Naive thymus-derived CD4-positive, alpha-beta T cell (primary cell): ENCODE data around the gene FAM168A. TPM values are rescaled to one million over a fixed set of nuclear protein-coding genes. Genes with fewer than 3 reads are reported as not detected.

Experiments
- ATAC-seq: fragments of 150-1000 bp; cut with Tn5 transposase; 2 replicates; pipeline ENCODE4 v1.10.0; 2021; ENCODE audit warnings: mild to moderate bottlenecking, moderate library complexity
- CTCF ChIA-PET: fragments of 350-600 bp; sonication (Branson Sonifier 250); formaldehyde crosslinking; loops from one replicate; lab custom pipeline; 2021; ENCODE audit warnings: antibody characterized with exemption; lab: Charles Lee
- POLR2A ChIA-PET: fragments of 350-600 bp; sonication (Branson Sonifier 250); formaldehyde crosslinking; loops from one replicate; lab custom pipeline; 2021; ENCODE audit warnings: antibody characterized with exemption, inconsistent platforms; lab: Charles Lee
- DNase-seq, 9 donors: peaks; one replicate each; pipeline versions ENCODE4 v3.0.0 to v3.0.0-alpha.2; 2020 to 2022; ENCODE audit warnings: mixed read lengths in 1 of 9
- H3K27ac ChIP-seq: one replicate; pipeline ENCODE4 v1.7.0; 2013; ENCODE audit warnings: mild to moderate bottlenecking, low read depth, low read length, moderate library complexity
- H3K27me3 ChIP-seq, 2 donors: one replicate each; pipeline ENCODE4 v1.7.0; 2013; ENCODE audit warnings: low read length in 2 of 2, mild to moderate bottlenecking in 2 of 2, moderate library complexity in 2 of 2; ENCODE audit not compliant: control insufficient read depth in 2 of 2, insufficient read depth in 2 of 2
- H3K36me3 ChIP-seq, 3 experiments: 1 replicate in 2 of 3; 2 replicates in 1 of 3; pipeline ENCODE4 v1.7.0; 2013; ENCODE audit warnings: low read length in 3 of 3, mild to moderate bottlenecking in 3 of 3, moderate library complexity in 1 of 3; ENCODE audit not compliant: insufficient read depth in 3 of 3, control insufficient read depth in 2 of 3
- H3K4me1 ChIP-seq, 2 donors: one replicate each; pipeline ENCODE4 v1.7.0; 2013; ENCODE audit warnings: low read length in 2 of 2, mild to moderate bottlenecking in 2 of 2, moderate library complexity in 1 of 2; ENCODE audit not compliant: control insufficient read depth in 2 of 2, insufficient read depth in 2 of 2
- H3K4me3 ChIP-seq: 2 replicates; pipeline ENCODE4 v1.7.0; 2013; ENCODE audit warnings: mild to moderate bottlenecking, low read length
- H3K9me3 ChIP-seq, 3 experiments: 1 replicate in 2 of 3; 2 replicates in 1 of 3; pipeline ENCODE4 v1.7.0; 2013; ENCODE audit warnings: low read length in 3 of 3; ENCODE audit not compliant: control insufficient read depth in 2 of 3
- H3K27ac Mint-ChIP-seq, 9 donors: one replicate each; pipeline ENCODE4 v1.8.0; 2020 to 2022; ENCODE audit warnings: mixed read lengths in 9 of 9, mild to moderate bottlenecking in 8 of 9, moderate library complexity in 5 of 9, inconsistent platforms in 2 of 9
- H3K27me3 Mint-ChIP-seq, 5 donors: one replicate each; pipeline ENCODE4 v1.8.0; 2021 to 2022; ENCODE audit warnings: mixed read lengths in 5 of 5, mild to moderate bottlenecking in 1 of 5
- H3K36me3 Mint-ChIP-seq, 5 donors: one replicate each; pipeline ENCODE4 v1.8.0; 2020 to 2022; ENCODE audit warnings: mixed read lengths in 5 of 5, mild to moderate bottlenecking in 3 of 5, inconsistent platforms in 1 of 5
- H3K4me1 Mint-ChIP-seq, 7 donors: one replicate each; pipeline ENCODE4 v1.8.0; 2020 to 2022; ENCODE audit warnings: mixed read lengths in 7 of 7, mild to moderate bottlenecking in 3 of 7, inconsistent platforms in 1 of 7
- H3K4me3 Mint-ChIP-seq, 10 donors: one replicate each; pipeline ENCODE4 v1.8.0; 2020 to 2022; ENCODE audit warnings: mild to moderate bottlenecking in 10 of 10, mixed read lengths in 10 of 10, moderate library complexity in 6 of 10, inconsistent platforms in 2 of 10
- H3K9me3 Mint-ChIP-seq, 11 donors: one replicate each; pipeline ENCODE4 v1.8.0; 2020 to 2022; ENCODE audit warnings: mixed read lengths in 11 of 11, mild to moderate bottlenecking in 4 of 11, inconsistent platforms in 1 of 11, moderate library complexity in 1 of 11
- intact Hi-C, 2 donors: fragments of 100-400 bp; cut with micrococcal nuclease; formaldehyde crosslinking; loops; one replicate each; pipeline ENCODE4 v1.15.1; 2023
- polyA plus RNA-seq, 2 donors: library from polyadenylated mRNA; unstranded; fragments of 300-500 nt; fragmentation: Illumina TruSeq; gene quantifications; one replicate each; pipeline ENCODE4 v1.2.3, GENCODE V29; 2021
- total RNA-seq, 6 experiments: library from RNA in 5 of 6; stranded (reverse) in 5 of 6; gene quantifications; 1 replicate in 5 of 6; 2 replicates in 1 of 6; pipeline ENCODE4 v1.2.3 and lab custom pipeline; 2021 to 2026

The FAM168A gene, protein sequence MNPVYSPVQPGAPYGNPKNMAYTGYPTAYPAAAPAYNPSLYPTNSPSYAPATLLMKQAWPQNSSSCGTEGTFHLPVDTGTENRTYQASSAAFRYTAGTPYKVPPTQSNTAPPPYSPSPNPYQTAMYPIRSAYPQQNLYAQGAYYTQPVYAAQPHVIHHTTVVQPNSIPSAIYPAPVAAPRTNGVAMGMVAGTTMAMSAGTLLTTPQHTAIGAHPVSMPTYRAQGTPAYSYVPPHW
- total RNA-seq: 10 to 100 TPM; 18.4 to 33.0 (median 25.2) TPM
- polyA plus RNA-seq: 1 to 10 TPM; 3.3 to 3.7 TPM
- total RNA-seq (lab: John Stamatoyannopoulos, UW): 62.2 reads per million, percentile 75 among the genes with 10 or more reads in this experiment

- Mint-ChIP-seq H3K27ac (peak within 1 kb of the TSS; percentile 91 to 97 (median 95)), H3K4me3 (peak within 1 kb of the TSS; percentile 90 to 97 (median 95)), H3K36me3 (peaks cover 0 to 10% (median 0%) of the 10 kb centered on the region in 5 donors), H3K27me3 (peaks cover 0 to 2% (median 0%) of the 10 kb centered on the region in 5 donors), H3K4me1 (peaks cover 19 to 48% (median 46%) of the 10 kb centered on the region in 7 donors), H3K9me3 (no peaks in the 10 kb centered on the region)
- Histone ChIP-seq H3K36me3 (peaks cover 0 to 8% (median 0%) of the 10 kb centered on the region in 3 experiments), H3K9me3 (no peaks in the 10 kb centered on the region), H3K4me1 (peaks cover 12 to 13% of the 10 kb centered on the region in 2 donors), H3K4me3 (peak within 1 kb of the TSS; percentile 71), H3K27me3 (no peaks in the 10 kb centered on the region), H3K27ac (peak within 1 kb of the TSS; percentile 87)
- intact Hi-C loops: loop anchor here (1.0 to 10.0 kb wide), 17 partner anchors 49 to 1670 kb away; partner anchors contain the start of genes COA4 (in 2 of the 2), FCHSD2 (in 2 of the 2), PAAF1 (in 2 of the 2) and RAB6A (in 2 of the 2)
- DNase-seq (peak; percentile 82 to 92 (median 89)), ATAC-seq (peak; percentile 96)
- ChIA-PET POLR2A (interaction anchor here (0.5 to 1.7 kb wide), 11 partner anchors 10 to 895 kb away, joined by 3 to 9 read pairs (median 4); partner anchors contain the start of genes LIPT2, PLEKHB1 and RAB6A), CTCF (interaction anchor here (0.6 to 0.7 kb wide), 2 partner anchors 63 to 79 kb away, joined by 3 to 5 read pairs; no protein-coding TSS in a partner anchor)
These were observed at the start of gene FAM168A for GRCh38 chr11:73597956-73598718. Gene FAM168A (minus strand): TSS chr11:73598112. CDS start chr11:73468474, 129,638 bp downstream.

DNA sequence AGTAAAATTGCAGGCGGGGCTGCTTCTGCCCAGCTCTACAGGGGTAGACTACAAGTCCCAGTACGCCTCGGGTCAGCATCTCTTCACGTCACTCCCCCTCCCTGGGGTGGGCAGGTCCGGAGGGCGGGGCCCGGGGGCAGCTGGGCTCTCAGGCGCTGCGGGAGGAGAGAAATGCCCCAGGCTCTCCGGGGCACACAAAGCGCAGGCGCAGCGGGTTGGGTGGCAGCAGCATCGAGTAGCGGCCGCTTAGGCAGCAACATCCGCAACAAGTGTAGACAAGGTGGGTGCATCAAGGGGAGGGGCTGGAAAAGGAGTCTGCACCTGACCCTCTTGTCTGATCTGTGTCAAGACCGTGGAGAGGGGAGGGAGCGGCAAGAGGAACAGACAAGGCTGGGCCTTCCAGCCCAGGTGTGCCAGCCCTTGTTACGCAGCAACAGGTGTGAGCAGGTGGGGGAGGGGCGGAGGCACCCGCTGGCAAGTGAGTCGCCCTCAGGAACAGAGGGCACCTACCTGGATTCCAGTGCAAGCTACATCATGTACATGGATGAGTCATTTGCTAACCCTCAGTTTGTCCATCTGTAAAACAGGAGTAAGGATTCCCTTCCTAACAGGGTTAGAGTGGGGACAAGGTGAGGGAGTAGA is 49.7 kb upstream of the FAM168A start:
- peaks cover 10 to 41% (median 34%) of the 10 kb centered on the region in 7 donors for H3K4me1 Mint-ChIP-seq
- H3K4me1 ChIP-seq: peaks cover 7 to 15% of the 10 kb centered on the region in 2 donors
- no peaks in the 10 kb centered on the region for H3K27me3 ChIP-seq
- H3K27ac ChIP-seq: peak overlapping the region; percentile 71
- H3K9me3 Mint-ChIP-seq: no peaks in the 10 kb centered on the region
- H3K36me3 Mint-ChIP-seq: peaks cover 0 to 20% (median 0%) of the 10 kb centered on the region in 5 donors
- DNase-seq (peak; percentile 81 to 96 (median 94)), ATAC-seq (peak; percentile 100)
- H3K36me3 ChIP-seq: peaks cover 0 to 25% (median 0%) of the 10 kb centered on the region in 3 experiments
- peaks cover 0 to 8% (median 0%) of the 10 kb centered on the region in 5 donors for H3K27me3 Mint-ChIP-seq
- ChIA-PET CTCF (interaction anchor here (0.7 to 4.3 kb wide), 4 partner anchors 10 to 22 kb away, joined by 3 to 27 read pairs (median 12); no protein-coding TSS in a partner anchor), POLR2A (interaction anchor here (0.6 to 2.5 kb wide), 6 partner anchors 12 to 132 kb away, joined by 3 to 14 read pairs (median 6); partner anchors contain the start of genes FAM168A and RAB6A)
- H3K27ac Mint-ChIP-seq: peak overlapping the region; percentile 83 to 98 (median 94)
- H3K4me3 Mint-ChIP-seq: peak overlapping the region; percentile 71 to 96 (median 92)
- intact Hi-C loops: loop anchor here (1.0 to 5.0 kb wide), 9 partner anchors 19 to 1425 kb away; partner anchors contain the start of genes FAM168A (in 2 of the 2), C2CD3 (in 1 of the 2), INPPL1 (in 1 of the 2) and PPME1 (in 1 of the 2)
- H3K4me3 ChIP-seq: peak overlapping the region; percentile 62
- H3K9me3 ChIP-seq: no peaks in the 10 kb centered on the region

GRCh38 chr11:73645972-73646631 is 48.2 kb upstream of the FAM168A start, which contains the start of gene PLEKHB1:
Gene PLEKHB1 (plus strand): TSS chr11:73646581. CDS start chr11:73646609, 28 bp downstream.
- Mint-ChIP-seq H3K4me3 (peak within 1 kb of the TSS; percentile 71 to 96 (median 92)), H3K4me1 (peaks cover 10 to 42% (median 35%) of the 10 kb centered on the region in 7 donors), H3K9me3 (no peaks in the 10 kb centered on the region), H3K27me3 (peaks cover 0 to 8% (median 0%) of the 10 kb centered on the region in 5 donors), H3K36me3 (peaks cover 0 to 10% (median 0%) of the 10 kb centered on the region in 5 donors), H3K27ac (peak within 1 kb of the TSS in 8 of 9 donors; percentile 85 to 98 (median 95))
- H3K27me3 ChIP-seq: no peaks in the 10 kb centered on the region
- peak within 1 kb of the TSS; percentile 62 for H3K4me3 ChIP-seq
- H3K9me3 ChIP-seq: no peaks in the 10 kb centered on the region
- peak within 1 kb of the TSS; percentile 71 for H3K27ac ChIP-seq
- intact Hi-C loops: loop anchor here in 1 of 2 donors (2.0 to 5.0 kb wide), 4 partner anchors 17 to 1424 kb away; partner anchors contain the start of genes INPPL1 and RNF169
- ChIA-PET POLR2A (interaction anchor here (0.6 to 2.5 kb wide), 2 partner anchors 48 to 285 kb away, joined by 3 to 9 read pairs; partner anchors contain the start of gene FAM168A), CTCF (interaction anchor here (0.7 to 4.3 kb wide), 4 partner anchors 11 to 21 kb away, joined by 3 to 27 read pairs (median 11); no protein-coding TSS in a partner anchor)
- no peak for ATAC-seq
- peaks cover 0 to 11% (median 0%) of the 10 kb centered on the region in 3 experiments for H3K36me3 ChIP-seq
- DNase-seq: no peak
- H3K4me1 ChIP-seq: peaks cover 7 to 19% of the 10 kb centered on the region in 2 donors

DNA sequence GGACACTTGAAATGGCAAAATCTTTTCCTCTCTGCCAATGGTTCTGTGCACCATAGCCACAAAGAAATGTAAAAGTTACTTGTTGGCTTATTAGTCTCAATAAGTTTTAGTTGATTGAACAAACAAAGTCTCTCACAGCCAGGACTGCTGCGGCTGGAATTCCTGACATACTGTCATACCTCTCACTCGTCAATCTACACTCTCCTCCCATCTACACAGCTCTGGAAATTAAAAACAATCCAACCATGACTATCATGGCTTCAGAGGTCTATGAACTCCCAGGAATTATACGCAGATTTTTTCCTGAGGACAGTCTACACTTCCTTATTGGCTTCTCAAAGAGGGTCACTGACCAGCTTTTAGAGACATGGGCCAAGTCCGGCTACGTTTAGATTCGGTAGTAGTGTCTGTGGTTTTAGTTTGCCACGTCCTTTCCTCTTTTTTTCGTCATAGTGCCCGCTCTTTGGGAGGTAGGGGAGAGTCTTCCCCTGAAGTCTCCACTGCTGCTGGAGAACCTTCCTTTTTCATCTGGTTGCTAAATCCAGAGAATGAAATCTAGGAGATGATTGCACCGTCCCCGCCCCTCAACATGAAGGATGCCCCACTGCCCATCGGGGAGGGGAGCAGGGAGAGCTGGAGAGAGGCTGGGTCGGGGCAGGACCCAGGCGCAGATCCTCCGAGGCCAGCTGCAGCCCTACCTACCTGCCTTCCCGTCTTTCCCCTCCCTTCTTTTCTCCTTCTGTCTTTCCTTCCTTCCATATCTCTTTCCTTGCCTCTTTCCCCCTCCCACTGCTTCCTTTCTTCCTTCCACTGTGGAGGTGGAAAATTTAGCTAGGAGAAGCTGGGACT is 47.4 kb upstream of the FAM168A start:
- H3K36me3 ChIP-seq: peaks cover 0 to 6% (median 0%) of the 10 kb centered on the region in 3 experiments
- peaks cover 0 to 8% (median 0%) of the 10 kb centered on the region in 5 donors for H3K27me3 Mint-ChIP-seq
- H3K27ac Mint-ChIP-seq: peak overlapping the region in 6 of 9 donors; percentile 34 to 85 (median 48)
- peak overlapping the region in 3 of 10 donors; percentile 13 to 64 (median 17) for H3K4me3 Mint-ChIP-seq
- no peak overlapping the region for H3K4me3 ChIP-seq
- CTCF ChIA-PET: interaction anchor here (0.7 to 4.3 kb wide), 4 partner anchors 11 to 20 kb away, joined by 3 to 27 read pairs (median 11); no protein-coding TSS in a partner anchor
- peaks cover 0 to 7% (median 0%) of the 10 kb centered on the region in 5 donors for H3K36me3 Mint-ChIP-seq
- peaks cover 7 to 26% of the 10 kb centered on the region in 2 donors for H3K4me1 ChIP-seq
- POLR2A ChIA-PET: interaction anchor here (0.6 kb wide), 1 partner anchor 285 kb away, joined by 3 read pairs; no protein-coding TSS in a partner anchor
- no peaks in the 10 kb centered on the region for H3K27me3 ChIP-seq
- ATAC-seq: no peak
- H3K9me3 Mint-ChIP-seq: no peaks in the 10 kb centered on the region
- no peaks in the 10 kb centered on the region for H3K9me3 ChIP-seq
- intact Hi-C loops: loop anchor here in 1 of 2 donors (5.0 kb wide), 3 partner anchors 923 to 1423 kb away; partner anchors contain the start of genes INPPL1 and RNF169
- H3K27ac ChIP-seq: no peak overlapping the region
- DNase-seq: no peak
- H3K4me1 Mint-ChIP-seq: peaks cover 15 to 50% (median 41%) of the 10 kb centered on the region in 7 donors
